IMR-90 (cell line): ENCODE results near the gene KL. TPM values are rescaled to one million over a fixed set of nuclear protein-coding genes. Genes with fewer than 3 reads are reported as not detected.

Experiments used
- ATAC-seq: fragments of 200-7000 bp; cut with Tn5 transposase; 2 replicates; pipeline ENCODE4 v1.9.1; 2020; ENCODE audit warnings: low read depth, mild to moderate bottlenecking, moderate library complexity
- BruUV-seq: library from RNA; stranded (reverse); fragments of 400-500 nt; replicated peaks from 2 replicates; lab custom pipeline; 2021; lab: Mats Ljungman, UMichigan
- CTCF ChIA-PET: fragments of 300-600 bp; formaldehyde crosslinking; extraction: SDS; loops from one replicate; lab custom pipeline; 2021; ENCODE audit warnings: antibody characterized with exemption; lab: Yijun Ruan, JAX
- POLR2A ChIA-PET: fragments of 300-600 bp; sonication (Branson Sonifier 250); formaldehyde crosslinking; loops from one replicate; lab custom pipeline; 2022; ENCODE audit warnings: antibody characterized with exemption; ENCODE audit not compliant: unreplicated experiment; lab: Charles Lee
- DNase-seq: peaks from one replicate; pipeline ENCODE4 v3.0.0; 2013
- H2AFZ ChIP-seq: replicated peaks from 2 replicates; pipeline ENCODE3; 2013; ENCODE audit warnings: low read length, mild to moderate bottlenecking; ENCODE audit not compliant: poor library complexity
- H2AK5ac ChIP-seq: 2 replicates; pipeline ENCODE4 v1.6.1; 2013; ENCODE audit warnings: low read depth, low read length, inconsistent platforms
- H2AK9ac ChIP-seq: replicated peaks from 2 replicates; pipeline ENCODE3; 2013; ENCODE audit warnings: mild to moderate bottlenecking, low read depth, low read length, moderate library complexity; ENCODE audit not compliant: poor library complexity
- H2BK120ac ChIP-seq: 2 replicates; pipeline ENCODE4 v1.6.1; 2013; ENCODE audit warnings: low read depth, low read length, inconsistent platforms
- H2BK15ac ChIP-seq: 3 replicates; pipeline ENCODE4 v1.6.1; 2013; ENCODE audit warnings: low read depth, low read length, inconsistent platforms
- H2BK20ac ChIP-seq: 2 replicates; pipeline ENCODE4 v1.6.1; 2013; ENCODE audit warnings: low read depth, mild to moderate bottlenecking, inconsistent platforms, low read length, moderate library complexity
- H2BK5ac ChIP-seq: 2 replicates; pipeline ENCODE4 v1.6.1; 2013; ENCODE audit warnings: mild to moderate bottlenecking, low read depth, low read length, inconsistent platforms; ENCODE audit not compliant: poor library complexity, severe bottlenecking
- H3K14ac ChIP-seq: replicated peaks from 2 replicates; pipeline ENCODE4 v1.6.1; 2013; ENCODE audit warnings: low read depth, low read length, inconsistent platforms
- H3K18ac ChIP-seq: 2 replicates; pipeline ENCODE4 v1.6.1; 2013; ENCODE audit warnings: low read depth, low read length, control low read depth
- H3K23ac ChIP-seq: 2 replicates; pipeline ENCODE4 v1.6.1; 2013; ENCODE audit warnings: low read depth, low read length, inconsistent platforms
- H3K27ac ChIP-seq: 2 replicates; pipeline ENCODE4 v1.5.1; 2013; ENCODE audit warnings: mild to moderate bottlenecking, control low read depth, low read length; ENCODE audit not compliant: insufficient read depth
- H3K27me3 ChIP-seq: 2 replicates; pipeline ENCODE4 v1.6.1; 2013; ENCODE audit warnings: low read length; ENCODE audit not compliant: control insufficient read depth, insufficient read depth
- H3K36me3 ChIP-seq: 2 replicates; pipeline ENCODE4 v1.6.1; 2013; ENCODE audit warnings: low read length, mixed read lengths; ENCODE audit not compliant: control insufficient read depth, insufficient read depth
- H3K4ac ChIP-seq: 2 replicates; pipeline ENCODE4 v1.6.1; 2013; ENCODE audit warnings: low read depth, low read length, inconsistent platforms
- H3K4me1 ChIP-seq: 2 replicates; pipeline ENCODE4 v1.6.1; 2013; ENCODE audit warnings: low read length, mixed read lengths; ENCODE audit not compliant: control insufficient read depth, insufficient read depth
- H3K4me2 ChIP-seq: 2 replicates; pipeline ENCODE4 v1.6.1; 2013; ENCODE audit warnings: low read depth, mild to moderate bottlenecking, control low read depth, low read length, moderate library complexity
- H3K4me3 ChIP-seq: 2 replicates; pipeline ENCODE4 v1.5.1; 2013; ENCODE audit warnings: low read depth, mild to moderate bottlenecking, control low read depth, low read length, moderate library complexity; ENCODE audit not compliant: insufficient read depth
- H3K56ac ChIP-seq: 2 replicates; pipeline ENCODE4 v1.6.1; 2013; ENCODE audit warnings: low read length, inconsistent platforms; ENCODE audit not compliant: insufficient read depth; ENCODE audit errors: extremely low read depth
- H3K79me1 ChIP-seq, 2 experiments: 2 replicates each; pipeline ENCODE4 v1.6.1; 2013; ENCODE audit warnings: low read length in 2 of 2, inconsistent platforms in 1 of 2, low read depth in 1 of 2
- H3K9ac ChIP-seq: 2 replicates; pipeline ENCODE4 v1.6.1; 2013; ENCODE audit warnings: low read depth, low read length, control low read depth
- H3K9me1 ChIP-seq: 2 replicates; pipeline ENCODE4 v1.6.1; 2013; ENCODE audit warnings: low read length, inconsistent platforms; ENCODE audit not compliant: insufficient read depth
- H3K9me3 ChIP-seq: 2 replicates; pipeline ENCODE4 v1.6.1; 2013; ENCODE audit warnings: low read length; ENCODE audit not compliant: control insufficient read depth, insufficient read depth
- H4K20me1 ChIP-seq: 2 replicates; pipeline ENCODE4 v1.6.1; 2013; ENCODE audit warnings: low read length, inconsistent platforms; ENCODE audit not compliant: insufficient read depth
- H4K5ac ChIP-seq: 2 replicates; pipeline ENCODE4 v1.6.1; 2013; ENCODE audit warnings: mild to moderate bottlenecking, low read depth, low read length, control low read depth
- H4K8ac ChIP-seq, 2 experiments: 2 replicates each; pipeline ENCODE4 v1.6.1; 2013; ENCODE audit warnings: low read depth in 2 of 2, low read length in 2 of 2, control low read depth in 1 of 2, inconsistent platforms in 1 of 2
- H4K91ac ChIP-seq: 2 replicates; pipeline ENCODE4 v1.6.1; 2013; ENCODE audit warnings: low read depth, low read length, inconsistent platforms; ENCODE audit not compliant: insufficient read depth
- CHD1 ChIP-seq: IDR thresholded peaks from 2 replicates; pipeline ENCODE4 v1.6.1; 2012; ENCODE audit warnings: low read depth, low read length, improper control_type of control experiment
- CTCF ChIP-seq: conservative IDR thresholded peaks from 2 replicates; pipeline ENCODE4 v1.5.1; 2012; ENCODE audit warnings: mild to moderate bottlenecking, low read depth, low read length, improper control_type of control experiment
- MXI1 ChIP-seq: IDR thresholded peaks from 2 replicates; pipeline ENCODE4 v1.6.1; 2012; ENCODE audit warnings: low read depth, mild to moderate bottlenecking, low read length, moderate library complexity, borderline replicate concordance
- RCOR1 ChIP-seq: IDR thresholded peaks from 2 replicates; pipeline ENCODE4 v1.6.1; 2012; ENCODE audit warnings: mild to moderate bottlenecking, low read length, improper control_type of control experiment; ENCODE audit not compliant: insufficient replicate concordance
- SMC3 ChIP-seq: fragments of 150-350 bp; IDR thresholded peaks from 2 replicates; pipeline ENCODE4 v1.6.1; 2016; ENCODE audit warnings: low read depth, mild to moderate bottlenecking, antibody characterized with exemption, low read length, moderate library complexity
- WGBS, 2 experiments: methylation state at CpG; one replicate each; pipeline versions ENCODE4 v1.1.5 to v1.1.7; 2013; ENCODE audit warnings: missing lambda C conversion rate in 2 of 2; ENCODE audit not compliant: insufficient read length in 1 of 2; ENCODE audit errors: extremely low coverage in 2 of 2; 5-methylcytosine and 5-hydroxymethylcytosine counted together
- dilution Hi-C: fragments of 300-500 bp; cut with HindIII; formaldehyde crosslinking; loops from one replicate; pipeline ENCODE4 v1.14.3; 2018; ENCODE audit warnings: low sequenced_read_pairs; ENCODE audit not compliant: unreplicated experiment
- in situ Hi-C: fragments of 300-500 bp; cut with MboI; formaldehyde crosslinking; loops from 3 replicates; pipeline ENCODE4 v1.14.3; 2019; ENCODE audit warnings: low sequenced_read_pairs, inconsistent platforms, mixed read lengths
- intact Hi-C: fragments of 100-400 bp; cut with micrococcal nuclease; formaldehyde crosslinking; loops from 2 replicates; pipeline ENCODE4 v1.10.0; 2022
- polyA plus RNA-seq, 3 experiments: library from polyadenylated mRNA; depleted of rRNA; stranded (reverse); fragments of >200 nt; gene quantifications; 2 replicates each; pipeline ENCODE4 v1.2.3, GENCODE V29; 2012; ENCODE audit warnings: low replicate concordance in 1 of 3
- total RNA-seq: library from RNA; depleted of rRNA; stranded (reverse); fragments of >200 nt; gene quantifications from 2 replicates; pipeline ENCODE4 v1.2.3, GENCODE V29; 2012

The KL gene
- total and polyA plus RNA-seq, 2 of the 4 experiments (the other 2 are of a cell fraction) = not detected

DNA sequence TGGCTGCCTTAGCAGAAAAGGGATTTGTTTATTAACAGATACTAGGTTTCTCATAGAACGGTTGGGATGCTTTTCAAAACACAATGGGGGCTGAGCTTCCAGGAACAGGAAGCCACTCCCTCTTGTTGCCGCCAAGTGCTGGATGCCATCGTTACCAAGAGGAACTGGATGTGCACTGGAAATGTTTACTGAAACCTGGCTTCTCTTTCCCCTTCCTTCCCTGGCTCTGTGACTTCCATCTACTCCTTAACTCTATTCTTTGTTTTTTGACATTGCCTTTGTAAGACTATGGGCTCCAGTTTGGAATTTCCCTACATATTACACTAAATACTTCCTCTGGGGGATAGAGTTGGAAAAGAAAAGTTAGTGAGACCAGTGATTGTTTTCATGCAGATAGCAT is 11.7 kb upstream of the KL start:
- Histone ChIP-seq H4K20me1 (no peaks in the 10 kb centered on the region), H2BK120ac (no peak overlapping the region), H3K56ac (no peak overlapping the region), H3K79me1 (no peaks in the 10 kb centered on the region), H3K23ac (no peak overlapping the region), H2BK5ac (no peak overlapping the region), H3K4me2 (no peak overlapping the region; the same call in 1 of the 2 replicates), H3K9ac (no peak overlapping the region), H3K18ac (no peak overlapping the region), H3K4me3 (no peak overlapping the region), H3K4me1 (no peaks in the 10 kb centered on the region), H4K91ac (no peak overlapping the region), H4K8ac (no peak overlapping the region), H3K27ac (no peak overlapping the region), H2BK15ac (no peak overlapping the region), H3K14ac (no peak overlapping the region), H3K36me3 (no peaks in the 10 kb centered on the region), H3K9me3 (peaks cover 7% of the 10 kb centered on the region), H2AK9ac (no peak overlapping the region), H4K5ac (no peak overlapping the region), H2BK20ac (no peak overlapping the region), H2AFZ (no peak overlapping the region), H3K9me1 (no peaks in the 10 kb centered on the region), H3K4ac (no peak overlapping the region), H2AK5ac (no peak overlapping the region), H3K27me3 (peaks cover 4% of the 10 kb centered on the region)
- CTCF ChIA-PET = no interaction called here
- dilution Hi-C loops = no loop called here
- no TSS peak for BruUV-seq
- DNase-seq (no peak), ATAC-seq (no peak)
- in situ Hi-C loops = no loop called here
- intact Hi-C loops = no loop called here
- 47% methylated on average over 2 of the region's 3 CpGs; no CpG with 5 or more reads in 1 of the 2 experiments for WGBS, 2 experiments
- POLR2A ChIA-PET = no interaction called here
- no peak for TF ChIP-seq SMC3
- no peak for TF ChIP-seq CTCF
- no peak for TF ChIP-seq CHD1
- no peak for TF ChIP-seq MXI1
- no peak for TF ChIP-seq RCOR1
